ENCODE results near the gene CD81. TPM values are rescaled to one million over a fixed set of nuclear protein-coding genes. Genes with fewer than 3 reads are reported as not detected.

Gene CD81
- total RNA-seq, 2 donors from 2014 or later = 616 to 784 TPM

GRCh38 chr11:2385156-2386151 lies 8.3 kb downstream of the CD81 start:
- intact Hi-C loops (cut with DNase I) = no loop called here
- DNase-seq (ENCODE audit: low spot score) = no peak

GRCh38 chr11:2386591-2386990 lies 9.5 kb downstream of the CD81 start:
- no peak for DNase-seq (ENCODE audit: low spot score)
- intact Hi-C loops (cut with DNase I) = no loop called here

- intact Hi-C loops (cut with DNase I) = no loop called here
- DNase-seq (ENCODE audit: low spot score) = no peak
Observed at GRCh38 chr11:2387266-2387987, 10.3 kb downstream of the CD81 start.

- intact Hi-C loops (cut with DNase I) = no loop called here
- DNase-seq (ENCODE audit: low spot score) = no peak
Observed at GRCh38 chr11:2388431-2389376, 11.6 kb downstream of the CD81 start.

- intact Hi-C loops (cut with DNase I) = loop anchor here in 1 of 2 donors (10.0 kb wide), 1 partner anchor 835 kb away; no protein-coding TSS in a partner anchor
- DNase-seq (ENCODE audit: low spot score) = no peak
Observed at GRCh38 chr11:2389377-2390026, 12.4 kb downstream of the CD81 start.

- intact Hi-C loops (cut with DNase I) = loop anchor here in 1 of 2 donors (10.0 kb wide), 1 partner anchor 835 kb away; no protein-coding TSS in a partner anchor
- DNase-seq (ENCODE audit: low spot score) = no peak
Observed at GRCh38 chr11:2390091-2390724, 13.1 kb downstream of the CD81 start.

GRCh38 chr11:2390725-2391151 lies 13.6 kb downstream of the CD81 start:
- no peak for DNase-seq (ENCODE audit: low spot score)
- intact Hi-C loops (cut with DNase I) = loop anchor here in 1 of 2 donors (10.0 kb wide), 1 partner anchor 836 kb away; no protein-coding TSS in a partner anchor

- DNase-seq (ENCODE audit: low spot score) = no peak
- intact Hi-C loops (cut with DNase I) = loop anchor here in 1 of 2 donors (10.0 kb wide), 1 partner anchor 837 kb away; no protein-coding TSS in a partner anchor
Observed at GRCh38 chr11:2391181-2391975, 14.3 kb downstream of the CD81 start.

GRCh38 chr11:2392241-2392959 lies 15.3 kb downstream of the CD81 start:
- DNase-seq (ENCODE audit: low spot score) = no peak
- intact Hi-C loops (cut with DNase I) = loop anchor here in 1 of 2 donors (10.0 kb wide), 1 partner anchor 838 kb away; no protein-coding TSS in a partner anchor

GRCh38 chr11:2393111-2393868 lies 16.2 kb downstream of the CD81 start:
- intact Hi-C loops (cut with DNase I) = loop anchor here in 1 of 2 donors (10.0 kb wide), 1 partner anchor 838 kb away; no protein-coding TSS in a partner anchor
- no peak for DNase-seq (ENCODE audit: low spot score)

GRCh38 chr11:2393941-2394817 lies 17.1 kb downstream of the CD81 start:
- intact Hi-C loops (cut with DNase I) = loop anchor here in 1 of 2 donors (10.0 kb wide), 1 partner anchor 839 kb away; no protein-coding TSS in a partner anchor

GRCh38 chr11:2394818-2395105 lies 17.7 kb downstream of the CD81 start:
- intact Hi-C loops (cut with DNase I) = loop anchor here in 1 of 2 donors (10.0 kb wide), 1 partner anchor 840 kb away; no protein-coding TSS in a partner anchor
- DNase-seq (ENCODE audit: low spot score) = no peak

More at GRCh38 chr11:2393941-2394817, 17.1 kb downstream of the CD81 start:
- DNase-seq (ENCODE audit: low spot score) = no peak

- no peak for DNase-seq (ENCODE audit: low spot score)
- intact Hi-C loops (cut with DNase I) = loop anchor here in 1 of 2 donors (10.0 kb wide), 1 partner anchor 840 kb away; no protein-coding TSS in a partner anchor
Observed at GRCh38 chr11:2395211-2395730, 18.2 kb downstream of the CD81 start.

- intact Hi-C loops (cut with DNase I) = loop anchor here in 1 of 2 donors (10.0 kb wide), 1 partner anchor 841 kb away; no protein-coding TSS in a partner anchor
- no peak for DNase-seq (ENCODE audit: low spot score)
Observed at GRCh38 chr11:2395856-2396255, 18.7 kb downstream of the CD81 start.
